Measurements from ENCODE around the gene FBXO3. TPM values are rescaled to one million over a fixed set of nuclear protein-coding genes. Genes with fewer than 3 reads are reported as not detected.

Gene FBXO3
- total and polyA plus RNA-seq, 2 of the 13 experiments (the other 11 are each of a cell fraction or from before 2014, with no cell fraction given), result 20.4 to 27.6 TPM

DNA sequence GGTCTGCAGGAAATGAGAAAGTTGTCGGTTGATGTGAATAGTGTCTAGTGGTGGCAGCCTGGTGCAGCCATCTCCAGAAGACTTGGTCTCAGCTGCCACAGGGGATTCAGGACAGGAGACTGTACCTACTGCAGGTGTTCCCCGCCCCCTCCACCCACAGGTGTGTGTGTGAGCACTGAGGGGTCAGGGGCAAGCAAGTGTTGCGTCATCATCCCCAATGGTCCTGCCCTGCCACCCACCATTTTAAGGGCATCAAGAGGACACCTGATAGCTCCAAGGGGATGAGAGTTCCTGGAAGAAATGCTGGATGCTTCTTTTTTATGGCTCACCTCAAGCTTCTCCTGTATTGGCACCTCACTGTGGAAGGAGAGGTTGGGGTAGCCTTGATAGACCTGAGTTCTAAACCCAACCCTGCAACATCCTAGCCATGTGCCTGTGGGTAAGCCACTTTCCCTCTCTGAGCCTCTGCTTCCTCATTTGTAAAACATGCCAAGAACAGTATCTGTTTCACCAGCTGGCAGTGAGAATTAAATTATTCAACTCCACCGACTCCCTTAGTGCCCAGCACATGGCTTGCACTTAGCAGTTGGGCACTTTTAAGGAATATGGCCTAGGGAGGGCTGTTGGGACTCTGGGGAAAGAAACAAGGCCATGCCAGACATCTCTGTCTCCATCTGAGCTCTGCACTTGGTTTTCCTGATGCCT is 79.8 kb downstream of the FBXO3 start:
- POLR2A ChIA-PET, result interaction anchor here (1.0 kb wide), 2 partner anchors 21 to 42 kb away, joined by 3 read pairs; partner anchors contain the start of gene CD59
- ATAC-seq, result no peak
- intact Hi-C loops (cut with micrococcal nuclease; ENCODE audit: unreplicated experiment), result loop anchor here (10.0 kb wide), 1 partner anchor 430 kb away; no protein-coding TSS in a partner anchor

More for the DNA sequence above, 79.8 kb downstream of the FBXO3 start:
- no peaks in the 10 kb centered on the region for H3K36me3 ChIP-seq (replicated peaks in 1 of 2; ENCODE audit: control insufficient read depth in 1 of 2, insufficient read depth in 2 of 2, low read length in 2 of 2)
- no peaks in the 10 kb centered on the region for H3K27me3 ChIP-seq (ENCODE audit: control insufficient read depth in 1 of 2, insufficient read depth in 2 of 2, low read length in 2 of 2)
- no peak overlapping the region for H3K9ac ChIP-seq (ENCODE audit: insufficient read depth, low read depth, low read length)
- no peaks in the 10 kb centered on the region for H3K9me3 ChIP-seq (ENCODE audit: low read length)
- H4K20me1 ChIP-seq (ENCODE audit: insufficient read depth, low read length), result no peaks in the 10 kb centered on the region
- FAIRE-seq (no peak), DNase-seq (ENCODE audit: low spot score) (no peak)
- H2AFZ ChIP-seq (ENCODE audit: low read length), result no peak overlapping the region
- peak; percentile 82 for TF ChIP-seq CEBPB (IDR thresholded peaks at IDR 0.05; ENCODE audit: borderline replicate concordance, low read depth, low read length)
- TF ChIP-seq ZBTB2 (CRISPR knock-in tag; IDR thresholded peaks at IDR 0.05; ENCODE audit: low read depth), result no peak
- TF ChIP-seq, protein P1, sequence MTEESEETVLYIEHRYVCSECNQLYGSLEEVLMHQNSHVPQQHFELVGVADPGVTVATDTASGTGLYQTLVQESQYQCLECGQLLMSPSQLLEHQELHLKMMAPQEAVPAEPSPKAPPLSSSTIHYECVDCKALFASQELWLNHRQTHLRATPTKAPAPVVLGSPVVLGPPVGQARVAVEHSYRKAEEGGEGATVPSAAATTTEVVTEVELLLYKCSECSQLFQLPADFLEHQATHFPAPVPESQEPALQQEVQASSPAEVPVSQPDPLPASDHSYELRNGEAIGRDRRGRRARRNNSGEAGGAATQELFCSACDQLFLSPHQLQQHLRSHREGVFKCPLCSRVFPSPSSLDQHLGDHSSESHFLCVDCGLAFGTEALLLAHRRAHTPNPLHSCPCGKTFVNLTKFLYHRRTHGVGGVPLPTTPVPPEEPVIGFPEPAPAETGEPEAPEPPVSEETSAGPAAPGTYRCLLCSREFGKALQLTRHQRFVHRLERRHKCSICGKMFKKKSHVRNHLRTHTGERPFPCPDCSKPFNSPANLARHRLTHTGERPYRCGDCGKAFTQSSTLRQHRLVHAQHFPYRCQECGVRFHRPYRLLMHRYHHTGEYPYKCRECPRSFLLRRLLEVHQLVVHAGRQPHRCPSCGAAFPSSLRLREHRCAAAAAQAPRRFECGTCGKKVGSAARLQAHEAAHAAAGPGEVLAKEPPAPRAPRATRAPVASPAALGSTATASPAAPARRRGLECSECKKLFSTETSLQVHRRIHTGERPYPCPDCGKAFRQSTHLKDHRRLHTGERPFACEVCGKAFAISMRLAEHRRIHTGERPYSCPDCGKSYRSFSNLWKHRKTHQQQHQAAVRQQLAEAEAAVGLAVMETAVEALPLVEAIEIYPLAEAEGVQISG (CRISPR knock-in tag; IDR thresholded peaks at IDR 0.05), result 0 out of 2 replicates have a peak, but pooled peaks have one; percentile 20
- 0 out of 2 replicates have a peak, but pooled peaks have one; percentile 25 for TF ChIP-seq CEBPG (CRISPR knock-in tag; IDR thresholded peaks at IDR 0.05)
- 0 out of 2 replicates have a peak, but pooled peaks have one; percentile 52 for TF ChIP-seq ZNF784 (CRISPR knock-in tag; IDR thresholded peaks at IDR 0.05; ENCODE audit: borderline replicate concordance)
- TF ChIP-seq ZNF3 (CRISPR knock-in tag; IDR thresholded peaks at IDR 0.05), result no peak
- TF ChIP-seq DMAP1 (CRISPR knock-in tag; IDR thresholded peaks at IDR 0.05), result 0 out of 2 replicates have a peak, but pooled peaks have one; percentile 16
- no peak for TF ChIP-seq SUZ12 (IDR thresholded peaks at IDR 0.05; ENCODE audit: low read depth, low read length)
- no peak overlapping the region for H3K4me2 ChIP-seq (ENCODE audit: low read depth, low read length)
- BruUV-seq (replicated peaks), result no TSS peak
- H3K4me1 ChIP-seq (ENCODE audit: insufficient read depth, low read length), result peaks cover 88% of the 10 kb centered on the region
- peak overlapping the region; percentile 61 for H3K27ac ChIP-seq (ENCODE audit: extremely low read length, insufficient read depth, low read length)
- 97% methylated on average over 4 of the region's 4 CpGs for WGBS (ENCODE audit: low lambda C conversion rate)
- in situ Hi-C loops (cut with HindIII; ENCODE audit: extremely low pct_ligation_motif_present, low pct_unique_long_range_greater_than_20kb), result no loop called here
- H3K79me2 ChIP-seq (ENCODE audit: insufficient read depth, low read length), result no peaks in the 10 kb centered on the region
- no peak overlapping the region for H3K4me3 ChIP-seq (replicated peaks in 1 of 3; ENCODE audit: insufficient read depth in 1 of 3, low read depth in 2 of 3, low read length in 3 of 3)
- CTCF ChIA-PET (ENCODE audit: low intra/inter-chr PET ratio, low total read pairs), result no interaction called here

Measured in HepG2 (cell line).